AG04449 (cell line): ENCODE measurements around the gene CFAP161.
A peak's percentile ranks its signal among the peaks of the same experiment; 100 is the strongest.

Experiments
- CTCF ChIA-PET: fragments of 350-600 bp; formaldehyde crosslinking; extraction: SDS; loops from one replicate; lab custom pipeline; 2021; ENCODE audit warnings: antibody characterized with exemption; lab: Yijun Ruan, JAX
- POLR2A ChIA-PET: fragments of 400-600, 350-600 bp; formaldehyde crosslinking; extraction: SDS; loops from one replicate; lab custom pipeline; 2020; ENCODE audit warnings: antibody characterized with exemption, inconsistent platforms; lab: Yijun Ruan, JAX
- DNase-seq: peaks from one replicate; pipeline ENCODE4 v3.0.0-alpha.2; 2010; ENCODE audit warnings: low read depth, low spot score
- H3K4me3 ChIP-seq: 2 replicates; pipeline ENCODE4 v1.5.1; 2011; ENCODE audit warnings: low read depth, mild to moderate bottlenecking, control low read depth, low read length
- CTCF ChIP-seq: IDR thresholded peaks from one replicate; pipeline ENCODE4 v1.5.1; 2011; ENCODE audit warnings: mild to moderate bottlenecking, moderate library complexity, low read length, control low read depth, inconsistent platforms; ENCODE audit not compliant: insufficient read depth; ENCODE audit errors: missing control alignments

CFAP161 gene

DNA sequence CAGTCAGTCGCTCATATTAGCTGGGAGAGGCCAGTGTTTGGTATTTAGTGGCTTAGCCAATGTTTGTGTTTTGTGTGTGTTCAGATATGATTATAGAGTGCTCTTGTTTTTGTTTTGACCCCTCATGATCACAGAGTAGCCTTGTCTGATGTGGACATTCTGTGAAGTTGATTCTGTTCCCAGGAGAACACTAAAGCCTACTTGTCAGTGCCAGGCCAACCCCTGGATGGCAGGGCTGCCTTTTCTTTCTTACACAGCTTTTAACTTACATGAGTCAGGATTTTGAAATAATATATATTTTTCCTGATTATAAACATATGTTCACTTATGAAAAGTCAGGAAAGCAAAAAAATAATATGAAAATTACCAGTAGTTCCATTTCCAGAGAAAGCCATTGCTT lies 11.9 kb downstream of the CFAP161 start:
- H3K4me3 ChIP-seq, result no peak overlapping the region
- POLR2A ChIA-PET, result no interaction called here
- DNase-seq, result no peak
- no peak for TF ChIP-seq CTCF
- CTCF ChIA-PET, result interaction anchor here (5.7 to 16.0 kb wide), 2 partner anchors 10 to 116 kb away, joined by 34 to 733 read pairs; no protein-coding TSS in a partner anchor

DNA sequence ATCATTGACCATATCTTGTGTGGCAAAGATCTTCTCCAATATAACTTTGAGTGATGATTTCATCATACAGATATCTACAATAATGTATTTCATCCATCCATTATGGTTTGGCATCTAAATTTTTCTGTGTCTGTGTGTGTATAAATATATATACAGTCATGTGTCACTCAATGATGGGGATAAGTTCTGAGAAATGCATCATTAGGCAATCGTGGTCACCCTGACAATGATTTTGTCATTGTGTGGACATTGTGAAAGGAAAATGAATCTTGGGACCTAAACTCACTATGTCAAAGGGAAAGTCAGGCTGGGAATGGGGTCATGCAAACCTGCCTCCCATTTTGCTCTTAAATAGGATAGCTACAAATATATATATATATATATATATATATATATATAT lies 12.4 kb downstream of the CFAP161 start:
- TF ChIP-seq CTCF, result no peak
- no peak overlapping the region for H3K4me3 ChIP-seq
- POLR2A ChIA-PET, result no interaction called here
- CTCF ChIA-PET, result interaction anchor here (5.7 to 16.0 kb wide), 2 partner anchors 10 to 115 kb away, joined by 34 to 733 read pairs; no protein-coding TSS in a partner anchor
- DNase-seq, result no peak

DNA sequence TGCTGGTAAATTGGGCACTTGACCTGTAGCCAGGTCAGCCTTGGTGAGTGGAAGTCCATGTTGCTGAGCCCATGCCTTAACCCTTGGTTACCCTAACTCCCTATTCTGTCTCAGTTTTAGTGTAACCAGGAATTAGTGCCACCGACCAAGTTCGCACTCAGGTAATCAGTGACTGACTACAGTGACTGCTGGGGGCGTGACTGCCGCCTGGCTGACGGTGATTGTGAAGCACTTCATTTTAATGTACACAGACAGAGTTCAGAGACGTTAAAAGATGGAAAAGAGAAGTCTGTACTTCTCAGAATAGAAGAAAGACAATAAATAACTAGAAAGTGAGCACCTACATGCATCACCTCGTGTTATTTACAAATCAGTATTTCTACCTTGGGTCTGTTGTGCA lies 17.3 kb downstream of the CFAP161 start:
- no peak for DNase-seq
- no peak for TF ChIP-seq CTCF
- POLR2A ChIA-PET, result no interaction called here
- no peak overlapping the region for H3K4me3 ChIP-seq
- CTCF ChIA-PET, result interaction anchor here (1.1 to 16.0 kb wide), 2 partner anchors 11 to 110 kb away, joined by 4 to 733 read pairs; no protein-coding TSS in a partner anchor

DNA sequence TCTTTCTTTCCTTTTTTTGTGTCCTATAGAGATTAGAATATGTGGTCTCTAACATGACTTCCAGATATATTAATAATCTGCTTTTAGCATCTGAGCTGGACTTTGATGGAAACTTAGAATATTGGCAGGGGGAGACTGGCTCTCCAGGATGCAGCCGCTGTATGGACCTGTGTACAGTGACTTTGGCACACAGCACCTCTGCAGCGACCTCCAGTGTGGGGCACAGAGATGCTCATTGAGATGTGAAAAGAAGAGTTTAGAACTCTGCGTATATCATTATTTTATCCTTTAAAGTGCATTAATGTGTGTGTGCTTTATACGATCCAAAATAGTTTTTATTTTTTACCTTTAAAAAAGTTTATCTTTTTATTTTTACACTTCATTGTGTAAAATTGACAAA lies 18.3 kb downstream of the CFAP161 start:
- TF ChIP-seq CTCF, result no peak
- DNase-seq, result no peak
- H3K4me3 ChIP-seq, result no peak overlapping the region
- CTCF ChIA-PET, result interaction anchor here (1.0 to 16.0 kb wide), 7 partner anchors 11 to 177 kb away, joined by 3 to 733 read pairs (median 4); no protein-coding TSS in a partner anchor
- POLR2A ChIA-PET, result no interaction called here

DNA sequence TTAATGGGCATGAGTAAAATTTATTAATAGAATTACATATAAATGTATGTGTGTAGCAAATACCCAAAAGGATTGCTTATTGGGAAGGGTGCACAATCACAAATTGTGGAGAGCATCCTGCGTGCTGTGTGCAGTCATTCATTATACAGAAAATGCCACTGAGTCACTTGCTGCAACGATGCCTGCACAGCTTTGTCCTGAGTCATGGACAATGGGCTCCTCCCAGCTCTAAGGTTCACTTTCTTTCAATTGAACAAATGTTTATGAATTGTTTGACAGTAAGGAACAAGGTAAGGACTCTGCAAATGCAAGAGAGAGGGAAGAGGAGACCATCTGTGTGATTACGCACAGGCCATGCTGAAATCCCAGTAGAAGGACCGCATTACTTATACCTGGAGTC lies 18.7 kb downstream of the CFAP161 start:
- no peak for TF ChIP-seq CTCF
- H3K4me3 ChIP-seq, result no peak overlapping the region
- no peak for DNase-seq
- ChIA-PET POLR2A (no interaction called here), CTCF (interaction anchor here (1.0 to 16.0 kb wide), 7 partner anchors 10 to 178 kb away, joined by 3 to 733 read pairs (median 4); no protein-coding TSS in a partner anchor)

- ChIA-PET POLR2A (interaction anchor here (0.9 to 2.1 kb wide), 2 partner anchors 9 to 111 kb away, joined by 4 to 7 read pairs; no protein-coding TSS in a partner anchor), CTCF (interaction anchor here (0.7 to 16.0 kb wide), 46 partner anchors 9 to 181 kb away, joined by 3 to 733 read pairs (median 4); no protein-coding TSS in a partner anchor)
- peak; percentile 31 for TF ChIP-seq CTCF
- no peak for DNase-seq
- no peak overlapping the region for H3K4me3 ChIP-seq
Observed at GRCh38 chr15:81155375-81156218, 21.5 kb downstream of the CFAP161 start.
